NB4 (cell line): ENCODE data around the gene SHFL.

Source experiments
- DNase-seq: peaks from one replicate; pipeline ENCODE4 v3.0.0; 2010; ENCODE audit warnings: low read depth
- H3K4me3 ChIP-seq: one replicate; pipeline ENCODE4 v1.5.1; 2011; ENCODE audit warnings: mild to moderate bottlenecking, low read depth, low read length, moderate library complexity
- CTCF ChIP-seq: IDR thresholded peaks from one replicate; pipeline ENCODE4 v1.5.1; 2012; ENCODE audit warnings: low read depth, low read length
- MAX ChIP-seq: IDR thresholded peaks from 2 replicates; pipeline ENCODE4 v1.6.1; 2011; ENCODE audit warnings: low read depth, low read length
- MYC ChIP-seq: IDR thresholded peaks from 2 replicates; pipeline ENCODE4 v1.6.1; 2011; ENCODE audit warnings: low read depth, low read length
- POLR2A ChIP-seq: IDR thresholded peaks from 2 replicates; pipeline ENCODE4 v1.6.1; 2011; ENCODE audit warnings: mild to moderate bottlenecking; ENCODE audit not compliant: insufficient read length; ENCODE audit errors: extremely low read depth

SHFL gene

GRCh38 chr19:10136936-10137335 lies 50.8 kb downstream of the SHFL start:
- TF ChIP-seq POLR2A (no peak), CTCF (no peak)
- no peak for DNase-seq
- no peak overlapping the region for H3K4me3 ChIP-seq

- DNase-seq = no peak
- H3K4me3 ChIP-seq = no peak overlapping the region
- TF ChIP-seq MYC (no peak), POLR2A (no peak), CTCF (no peak), MAX (no peak)
These were observed 51.9 kb downstream of the SHFL start for GRCh38 chr19:10137751-10138682.

- no peak for DNase-seq
- no peak overlapping the region for H3K4me3 ChIP-seq
- TF ChIP-seq MYC (no peak), MAX (no peak), CTCF (no peak), POLR2A (no peak)
These were observed 53.0 kb downstream of the SHFL start for GRCh38 chr19:10138879-10139795.

- DNase-seq = no peak
- TF ChIP-seq CTCF = no peak
- no peak for TF ChIP-seq MYC
- no peak for TF ChIP-seq POLR2A
- TF ChIP-seq MAX = no peak
- no peak overlapping the region for H3K4me3 ChIP-seq
These were observed 53.8 kb downstream of the SHFL start for GRCh38 chr19:10139952-10140351.

GRCh38 chr19:10141479-10141878 lies 55.4 kb downstream of the SHFL start:
- H3K4me3 ChIP-seq = no peak overlapping the region
- TF ChIP-seq MAX = no peak
- no peak for TF ChIP-seq POLR2A
- TF ChIP-seq MYC = no peak
- TF ChIP-seq CTCF = no peak
- no peak for DNase-seq
